ENCODE results near the gene CTDSPL. TPM values are rescaled to one million over a fixed set of nuclear protein-coding genes. Genes with fewer than 3 reads are reported as not detected.
"Not testable (repeated sequence)": the region's sequence is repeated elsewhere in the genome, so short reads cannot be mapped to it uniquely, and the experiment has no call there.

The CTDSPL gene
- total and polyA plus RNA-seq, 5 experiments from 2014 or later = 0.26 to 0.99 (median 0.45) TPM

DNA sequence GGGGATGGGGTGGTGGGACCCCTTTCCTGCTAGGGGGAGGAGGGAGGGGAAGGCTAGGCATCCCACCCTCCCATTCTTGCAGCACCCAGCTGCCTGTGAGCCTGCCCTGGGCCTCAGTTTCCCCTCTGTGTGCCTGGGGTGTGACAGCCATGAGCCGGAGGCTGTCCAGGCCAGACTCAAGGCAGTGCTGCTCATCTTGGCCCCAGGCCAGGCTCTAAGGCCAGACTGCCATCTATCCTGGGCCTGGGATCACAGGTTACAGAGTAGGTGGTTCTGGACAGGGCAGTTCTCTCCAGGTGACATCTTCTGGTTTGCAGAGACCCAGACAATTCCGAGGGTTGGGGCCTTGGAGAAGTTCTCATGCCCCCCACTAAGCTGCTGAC is 125.6 kb downstream of the CTDSPL start:
- H3K27me3 Mint-ChIP-seq = no peaks in the 10 kb centered on the region
- ATAC-seq (no peak), DNase-seq (no peak)
- POLR2A ChIA-PET = no interaction called here
- H3K27ac Mint-ChIP-seq = no peak overlapping the region
- no peaks in the 10 kb centered on the region for H3K36me3 Mint-ChIP-seq
- H3K9me3 Mint-ChIP-seq = no peaks in the 10 kb centered on the region
- H3K4me3 Mint-ChIP-seq = no peak overlapping the region
- H3K4me1 Mint-ChIP-seq = peaks cover 0 to 9% (median 2%) of the 10 kb centered on the region in 4 donors

DNA sequence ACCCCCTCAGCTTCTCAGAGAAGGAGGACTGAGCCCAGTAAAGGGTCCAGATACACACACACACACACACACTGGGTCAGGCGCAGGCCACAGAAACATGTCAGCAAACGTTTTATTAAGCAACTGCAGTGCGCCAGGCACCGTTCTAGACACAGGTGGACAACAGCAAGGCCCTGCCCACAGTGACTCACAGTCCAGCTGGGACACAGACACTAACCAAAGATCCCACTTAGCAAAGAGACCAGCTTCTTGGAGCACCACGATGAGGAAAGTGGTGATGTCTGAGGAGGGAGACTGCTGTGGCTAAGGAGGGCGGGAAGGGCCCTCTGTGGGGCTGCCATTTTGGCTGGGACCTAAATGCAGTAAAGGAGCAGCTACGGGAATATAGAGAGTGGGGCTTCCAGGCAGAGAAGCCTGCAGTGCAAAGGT is 126.1 kb downstream of the CTDSPL start:
- no peak for ATAC-seq
- H3K4me3 Mint-ChIP-seq = peak overlapping the region in 1 of 10 donors; percentile 5
- H3K9me3 Mint-ChIP-seq = no peaks in the 10 kb centered on the region
- H3K4me1 Mint-ChIP-seq = peaks cover 0 to 9% (median 2%) of the 10 kb centered on the region in 4 donors
- no peak for DNase-seq
- H3K27me3 Mint-ChIP-seq = no peaks in the 10 kb centered on the region
- POLR2A ChIA-PET = interaction anchor here (0.6 kb wide), 1 partner anchor 25 kb away, joined by 4 read pairs; no protein-coding TSS in a partner anchor
- H3K36me3 Mint-ChIP-seq = no peaks in the 10 kb centered on the region
- peak overlapping the region in 2 of 10 donors; percentile 28 to 31 for H3K27ac Mint-ChIP-seq

DNA sequence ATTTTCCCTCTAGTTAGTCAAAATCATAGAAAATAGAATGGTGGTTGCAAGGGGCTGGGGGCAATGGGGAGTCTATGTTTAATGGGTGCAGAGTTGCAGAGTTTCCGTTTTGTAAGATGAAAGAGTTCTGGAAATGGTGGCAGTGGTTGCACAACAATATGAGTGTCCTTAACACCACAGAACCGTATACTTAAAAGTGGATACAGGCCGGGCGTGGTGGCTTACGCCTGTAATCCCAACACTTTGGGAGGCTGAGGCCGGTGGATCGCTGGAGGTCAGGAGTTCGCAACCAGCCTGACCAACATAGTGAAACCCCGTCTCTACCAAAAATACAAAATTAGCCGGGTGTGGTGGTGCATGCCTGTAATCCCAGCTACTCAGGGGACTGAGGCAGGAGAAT is 126.7 kb downstream of the CTDSPL start:
- peak overlapping the region in 1 of 10 donors; percentile 61 for H3K27ac Mint-ChIP-seq
- not testable (repeated sequence) for ATAC-seq
- peak overlapping the region in 1 of 10 donors; percentile 9 for H3K4me3 Mint-ChIP-seq

DNA sequence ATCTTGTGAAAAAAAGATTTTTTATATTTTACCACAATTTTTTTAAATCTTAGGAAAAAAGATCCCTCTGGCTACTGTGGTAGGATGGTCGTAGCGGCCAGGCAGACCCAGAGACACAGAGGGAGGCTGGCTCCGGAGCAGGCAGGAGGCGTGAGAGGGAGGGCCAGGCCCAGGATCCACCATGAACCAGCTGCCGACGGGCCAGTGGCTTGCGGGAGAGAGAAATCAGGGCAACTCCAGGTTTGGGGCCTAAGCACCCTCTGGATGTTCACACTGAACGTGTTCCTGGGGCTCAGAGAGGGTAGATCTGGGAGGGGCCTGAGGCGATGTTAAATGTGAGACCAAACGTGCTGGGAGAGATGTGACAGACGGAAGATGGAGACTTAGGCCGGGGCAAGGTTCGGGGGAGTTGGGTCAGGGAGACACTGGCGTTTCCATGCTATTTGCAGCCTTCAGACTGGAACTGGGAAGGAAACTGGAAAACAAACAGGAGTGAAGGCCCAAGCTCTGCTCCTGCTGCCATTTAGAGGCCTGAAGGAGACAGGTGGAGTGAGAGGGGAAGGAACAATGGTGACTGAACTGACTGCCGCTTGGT is 127.3 kb downstream of the CTDSPL start:
- H3K4me1 Mint-ChIP-seq = peaks cover 5 to 20% (median 13%) of the 10 kb centered on the region in 4 donors
- no peak for DNase-seq
- no peak for ATAC-seq
- H3K27ac Mint-ChIP-seq = peak overlapping the region in 1 of 10 donors; percentile 41
- no peaks in the 10 kb centered on the region for H3K9me3 Mint-ChIP-seq
- no peaks in the 10 kb centered on the region for H3K36me3 Mint-ChIP-seq
- H3K4me3 Mint-ChIP-seq = no peak overlapping the region
- POLR2A ChIA-PET = no interaction called here
- H3K27me3 Mint-ChIP-seq = no peaks in the 10 kb centered on the region

More for the DNA sequence above, 126.7 kb downstream of the CTDSPL start:
- not testable (repeated sequence) for DNase-seq, H3K9me3 Mint-ChIP-seq, H3K36me3 Mint-ChIP-seq, H3K27me3 Mint-ChIP-seq
- H3K4me1 Mint-ChIP-seq = peaks cover 2 to 13% (median 7%) of the 10 kb centered on the region in 4 donors
- POLR2A ChIA-PET = interaction anchor here (0.6 kb wide), 1 partner anchor 24 kb away, joined by 4 read pairs; no protein-coding TSS in a partner anchor

DNA sequence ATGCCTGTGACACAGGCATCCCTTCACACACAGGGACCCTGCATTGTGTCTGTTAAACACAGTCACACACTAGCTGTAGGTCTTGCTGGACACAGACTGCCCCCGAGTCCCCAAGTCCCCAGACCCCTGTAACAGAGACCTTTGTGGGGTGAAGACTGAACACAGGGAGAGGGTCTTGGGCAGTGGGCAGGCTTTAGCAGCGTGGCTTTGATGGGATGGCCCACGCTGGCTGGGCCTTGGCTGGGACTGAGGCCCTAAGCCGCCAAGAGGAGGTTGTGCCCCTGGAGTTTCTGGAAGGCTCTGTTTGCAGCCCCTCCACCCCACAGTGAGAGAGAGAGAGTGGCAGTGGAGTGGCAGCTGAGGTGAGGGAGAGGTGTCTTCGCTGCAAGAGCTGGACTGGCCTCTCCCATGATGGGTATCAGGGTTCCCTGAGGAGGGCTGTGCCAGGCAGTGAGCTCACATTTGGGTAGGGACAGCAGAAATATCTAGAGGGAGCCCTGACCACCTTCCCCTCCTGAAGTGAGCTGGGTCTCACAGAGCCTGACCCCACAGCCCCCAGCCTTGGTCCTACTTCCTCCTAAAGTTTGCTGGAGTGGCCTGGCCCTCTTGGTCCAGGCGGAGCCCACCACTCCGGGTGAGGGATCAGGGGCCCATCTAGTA is 128.3 kb downstream of the CTDSPL start:
- no peak for ATAC-seq
- Mint-ChIP-seq H3K4me1 (peaks cover 10 to 28% (median 23%) of the 10 kb centered on the region in 4 donors), H3K27me3 (no peaks in the 10 kb centered on the region), H3K4me3 (no peak overlapping the region), H3K27ac (peak overlapping the region in 1 of 10 donors; percentile 53), H3K36me3 (no peaks in the 10 kb centered on the region), H3K9me3 (no peaks in the 10 kb centered on the region)
- DNase-seq = no peak
- POLR2A ChIA-PET = no interaction called here

DNA sequence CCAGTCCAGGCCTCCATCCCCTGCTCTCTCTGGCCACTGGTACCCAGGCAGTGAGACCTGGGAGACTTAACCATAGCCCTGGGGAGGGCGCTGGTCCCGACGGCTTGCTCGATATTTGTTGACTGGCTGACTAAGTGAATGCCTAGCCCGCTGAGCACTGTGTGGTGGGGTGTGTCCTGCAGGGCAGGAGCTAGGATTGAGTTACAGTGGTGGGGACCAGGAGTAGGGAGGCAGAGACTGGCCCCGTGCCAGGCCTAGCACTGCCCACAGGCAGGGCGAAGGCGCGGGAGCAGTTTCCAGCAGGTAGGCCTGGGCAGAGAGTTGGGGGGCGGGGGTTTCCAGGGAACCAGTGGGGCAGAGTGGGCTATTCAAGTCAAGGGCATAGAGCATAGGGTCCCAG is 128.8 kb downstream of the CTDSPL start, which contains the start of gene VILL:
Gene VILL (plus strand): TSS at position 260 of the 400 bp plus-strand sequence. CDS start 2,887 bp downstream, outside the sequence.
- DNase-seq (no peak), ATAC-seq (no peak)
- Mint-ChIP-seq H3K36me3 (no peaks in the 10 kb centered on the region), H3K27me3 (no peaks in the 10 kb centered on the region), H3K27ac (peak within 1 kb of the TSS in 2 of 10 donors; percentile 53 to 61), H3K9me3 (no peaks in the 10 kb centered on the region), H3K4me1 (peaks cover 14 to 34% (median 28%) of the 10 kb centered on the region in 4 donors), H3K4me3 (no peak within 1 kb of the TSS)
- POLR2A ChIA-PET = no interaction called here

DNA sequence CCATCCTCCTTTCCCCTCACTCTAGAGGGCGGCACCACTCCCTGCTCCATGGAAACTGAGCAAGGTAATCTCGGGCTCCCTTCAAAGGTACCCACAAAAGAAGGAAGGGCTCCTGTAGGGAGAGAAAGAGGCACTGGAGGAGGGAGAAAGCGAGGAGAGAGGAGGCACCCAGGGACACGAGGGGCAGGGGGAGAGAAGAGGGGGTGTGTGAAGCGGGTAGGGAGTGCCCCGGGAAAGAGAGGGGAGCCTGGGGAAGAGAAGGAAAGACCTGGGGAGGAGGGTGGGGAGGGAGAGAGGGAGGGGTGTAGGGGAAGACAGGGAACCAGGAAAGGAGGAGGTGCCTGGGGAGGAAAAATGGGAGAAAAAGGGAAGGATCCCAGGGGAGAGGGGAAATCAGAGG is 129.4 kb downstream of the CTDSPL start:
- H3K4me1 Mint-ChIP-seq = peaks cover 19 to 39% (median 34%) of the 10 kb centered on the region in 4 donors
- POLR2A ChIA-PET = no interaction called here

DNA sequence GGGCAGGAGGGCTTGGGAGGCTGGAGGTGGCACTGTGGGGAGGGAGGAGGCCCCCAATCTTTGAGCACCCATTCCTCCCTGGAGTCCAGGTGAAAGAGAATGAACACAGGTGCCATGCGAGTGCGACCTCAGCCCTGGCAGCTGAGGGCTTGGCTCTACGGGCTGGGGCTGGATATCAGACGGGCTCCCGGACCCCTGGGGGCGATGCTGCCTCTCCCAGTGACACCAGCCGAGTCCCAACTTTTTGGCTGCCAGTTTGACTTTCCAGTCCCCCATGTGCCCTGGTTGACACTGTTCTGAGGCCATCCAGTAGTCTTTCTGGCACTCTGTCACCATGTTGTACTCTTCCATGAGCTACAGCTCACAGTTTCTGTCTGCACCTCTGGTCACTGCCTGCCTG is 130.1 kb downstream of the CTDSPL start:
- Mint-ChIP-seq H3K9me3 (no peaks in the 10 kb centered on the region), H3K4me3 (no peak overlapping the region), H3K27me3 (no peaks in the 10 kb centered on the region), H3K36me3 (peaks cover 0 to 6% (median 6%) of the 10 kb centered on the region in 3 donors), H3K4me1 (peaks cover 25 to 47% (median 41%) of the 10 kb centered on the region in 4 donors), H3K27ac (peak overlapping the region in 4 of 10 donors; percentile 32 to 98 (median 68))
- ATAC-seq (no peak), DNase-seq (no peak)
- POLR2A ChIA-PET = no interaction called here

More for the DNA sequence above, 129.4 kb downstream of the CTDSPL start:
- Mint-ChIP-seq H3K9me3 (no peaks in the 10 kb centered on the region), H3K27me3 (no peaks in the 10 kb centered on the region), H3K27ac (peak overlapping the region in 1 of 10 donors; percentile 61), H3K36me3 (peaks cover 0 to under 1% (median 0%) of the 10 kb centered on the region in 3 donors), H3K4me3 (no peak overlapping the region)
- ATAC-seq (no peak), DNase-seq (no peak)

DNA sequence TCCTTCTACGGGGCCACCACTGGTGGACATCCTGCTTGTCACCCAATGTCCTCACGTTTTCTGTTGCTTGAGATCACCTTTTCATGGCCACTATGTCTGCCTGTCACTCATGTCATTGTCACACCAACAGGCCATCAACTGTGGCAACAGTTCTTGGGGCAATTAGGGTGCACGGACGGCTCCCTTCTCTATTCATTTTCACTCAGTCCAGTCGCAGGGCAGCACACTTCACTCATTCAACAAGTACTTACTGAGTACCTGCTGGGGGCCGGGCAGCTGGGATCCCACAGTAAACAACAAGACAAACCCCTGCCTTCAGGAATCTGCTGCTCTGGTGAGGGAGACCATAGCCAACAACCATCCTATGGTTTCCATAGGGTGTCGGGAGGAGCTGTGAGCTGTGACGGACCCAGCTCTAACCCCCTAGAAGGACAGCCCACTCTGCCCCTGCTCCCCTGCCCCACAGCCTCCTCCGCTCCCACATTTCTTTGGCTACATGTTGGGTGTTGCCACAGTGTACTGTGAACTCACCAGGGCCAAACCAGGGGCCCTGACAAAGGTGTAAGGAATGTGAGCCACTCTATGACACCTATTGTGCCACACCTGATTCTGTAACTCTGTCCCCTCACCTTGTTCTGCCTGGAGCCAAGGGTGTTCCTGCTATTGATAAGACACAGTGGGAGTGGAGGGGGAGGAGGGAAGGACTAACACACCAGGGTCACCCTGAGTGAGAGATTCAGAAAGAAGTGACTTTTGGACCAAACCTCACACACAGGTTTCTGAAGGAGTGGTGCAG is 130.8 kb downstream of the CTDSPL start:
- ATAC-seq = no peak
- Mint-ChIP-seq H3K27ac (peak overlapping the region in 9 of 10 donors; percentile 52 to 98 (median 97)), H3K4me3 (peak overlapping the region in 8 of 10 donors; percentile 39 to 98 (median 96)), H3K27me3 (no peaks in the 10 kb centered on the region), H3K9me3 (no peaks in the 10 kb centered on the region), H3K36me3 (peaks cover 0 to 8% (median 8%) of the 10 kb centered on the region in 3 donors), H3K4me1 (peaks cover 27 to 53% (median 46%) of the 10 kb centered on the region in 4 donors)
- POLR2A ChIA-PET = no interaction called here
- DNase-seq = no peak

DNA sequence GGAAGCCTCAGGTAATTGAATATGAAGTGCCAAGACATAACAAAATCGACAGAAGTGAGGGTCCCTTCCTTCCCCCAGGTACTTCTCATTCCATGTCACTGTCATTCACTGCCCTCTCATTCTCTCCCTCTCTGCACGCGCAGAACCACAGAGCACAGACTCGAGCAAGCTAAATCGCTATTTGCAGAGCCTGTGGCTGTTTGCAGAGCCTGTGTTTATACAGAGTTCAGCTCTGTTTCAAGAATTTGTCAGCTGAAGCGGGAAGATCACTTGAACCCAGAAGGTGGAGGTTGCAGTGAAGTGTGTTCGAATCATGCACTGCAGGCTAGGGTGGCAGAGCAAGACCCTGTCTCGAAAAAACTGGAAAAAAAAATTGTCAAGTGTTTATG is 131.4 kb downstream of the CTDSPL start:
- peaks cover 0 to 8% (median 8%) of the 10 kb centered on the region in 3 donors for H3K36me3 Mint-ChIP-seq
- H3K27me3 Mint-ChIP-seq = no peaks in the 10 kb centered on the region
- ATAC-seq (no peak), DNase-seq (no peak)
- H3K4me1 Mint-ChIP-seq = peaks cover 26 to 54% (median 50%) of the 10 kb centered on the region in 4 donors
- POLR2A ChIA-PET = no interaction called here
- peak overlapping the region; percentile 92 to 98 (median 94) for H3K4me3 Mint-ChIP-seq
- H3K27ac Mint-ChIP-seq = peak overlapping the region; percentile 94 to 98 (median 97)
- no peaks in the 10 kb centered on the region for H3K9me3 Mint-ChIP-seq

DNA sequence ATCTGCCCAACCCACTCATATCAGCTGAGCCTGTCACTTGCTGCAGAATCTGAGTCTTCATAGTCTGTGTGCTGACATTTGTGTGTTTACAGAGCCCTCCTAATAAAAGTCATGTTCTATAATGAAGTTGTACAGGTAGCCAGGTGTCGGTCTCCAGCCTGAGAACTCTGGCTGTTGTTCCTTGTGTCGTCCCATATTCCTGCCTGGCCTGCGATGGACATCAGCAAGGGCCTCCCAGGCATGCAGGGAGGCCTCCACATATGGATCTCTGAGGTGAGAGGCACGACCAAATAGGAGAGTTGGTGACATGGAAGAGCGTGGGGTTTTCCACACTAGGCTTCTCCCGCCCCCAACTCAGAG is 131.8 kb downstream of the CTDSPL start:
- Mint-ChIP-seq H3K9me3 (no peaks in the 10 kb centered on the region), H3K27ac (peak overlapping the region; percentile 94 to 98 (median 97)), H3K4me3 (peak overlapping the region; percentile 92 to 98 (median 94)), H3K27me3 (no peaks in the 10 kb centered on the region), H3K4me1 (peaks cover 27 to 55% (median 53%) of the 10 kb centered on the region in 4 donors), H3K36me3 (peaks cover 0 to 8% (median 8%) of the 10 kb centered on the region in 3 donors)
- POLR2A ChIA-PET = no interaction called here
- DNase-seq (no peak), ATAC-seq (no peak)

DNA sequence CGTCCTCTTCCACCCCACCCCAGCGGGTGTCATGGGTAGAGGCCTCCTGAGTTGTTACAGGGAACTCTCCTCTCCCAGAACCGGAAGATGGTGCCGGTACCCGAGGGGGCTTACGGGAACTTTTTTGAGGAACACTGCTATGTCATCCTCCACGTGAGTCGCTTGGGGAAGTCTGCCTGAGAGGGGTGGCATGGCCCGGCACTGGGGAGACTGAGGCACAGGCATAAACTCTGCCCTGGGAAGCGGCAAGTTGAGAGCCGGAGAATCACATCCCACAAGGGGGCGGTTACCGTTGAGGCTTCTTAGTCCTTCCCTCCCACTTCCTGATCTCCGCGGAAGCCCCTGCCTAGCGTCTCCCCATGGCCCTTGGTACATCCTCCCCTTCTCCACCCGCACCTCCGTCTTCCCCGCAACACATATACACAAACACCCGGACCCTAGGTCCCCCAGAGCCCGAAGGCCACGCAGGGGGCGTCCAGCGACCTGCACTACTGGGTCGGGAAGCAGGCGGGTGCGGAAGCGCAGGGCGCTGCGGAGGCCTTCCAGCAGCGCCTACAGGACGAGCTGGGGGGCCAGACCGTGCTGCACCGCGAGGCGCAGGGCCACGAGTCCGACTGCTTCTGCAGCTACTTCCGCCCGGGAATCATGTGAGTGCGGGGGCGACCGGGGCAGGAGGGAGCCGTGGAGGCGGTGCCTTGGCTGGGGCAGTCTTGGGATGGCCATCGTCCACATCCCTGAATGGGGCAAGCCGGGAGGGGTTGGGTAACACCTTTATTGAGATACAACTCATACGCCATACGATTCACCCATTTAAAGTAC is 132.3 kb downstream of the CTDSPL start:
- H3K27me3 Mint-ChIP-seq = no peaks in the 10 kb centered on the region
- POLR2A ChIA-PET = interaction anchor here (0.7 kb wide), 2 partner anchors 143 to 172 kb away, joined by 3 to 4 read pairs; partner anchors contain the start of genes ACAA1 and OXSR1
- H3K9me3 Mint-ChIP-seq = no peaks in the 10 kb centered on the region
- H3K4me3 Mint-ChIP-seq = peak overlapping the region; percentile 92 to 98 (median 94)
- H3K36me3 Mint-ChIP-seq = peaks cover 0 to 8% (median 8%) of the 10 kb centered on the region in 3 donors
- H3K27ac Mint-ChIP-seq = peak overlapping the region; percentile 94 to 98 (median 97)
- ATAC-seq (peak; percentile 65 to 74), DNase-seq (peak; percentile 26 to 77 (median 50))
- peaks cover 29 to 58% (median 57%) of the 10 kb centered on the region in 4 donors for H3K4me1 Mint-ChIP-seq

Measured in naive thymus-derived CD8-positive, alpha-beta T cell (primary cell).